ENCODE measurements around the gene MARS1.
"Not testable (repeated sequence)": the region's sequence is repeated elsewhere in the genome, so short reads cannot be mapped to it uniquely, and the experiment has no call there.

MARS1 gene

DNA sequence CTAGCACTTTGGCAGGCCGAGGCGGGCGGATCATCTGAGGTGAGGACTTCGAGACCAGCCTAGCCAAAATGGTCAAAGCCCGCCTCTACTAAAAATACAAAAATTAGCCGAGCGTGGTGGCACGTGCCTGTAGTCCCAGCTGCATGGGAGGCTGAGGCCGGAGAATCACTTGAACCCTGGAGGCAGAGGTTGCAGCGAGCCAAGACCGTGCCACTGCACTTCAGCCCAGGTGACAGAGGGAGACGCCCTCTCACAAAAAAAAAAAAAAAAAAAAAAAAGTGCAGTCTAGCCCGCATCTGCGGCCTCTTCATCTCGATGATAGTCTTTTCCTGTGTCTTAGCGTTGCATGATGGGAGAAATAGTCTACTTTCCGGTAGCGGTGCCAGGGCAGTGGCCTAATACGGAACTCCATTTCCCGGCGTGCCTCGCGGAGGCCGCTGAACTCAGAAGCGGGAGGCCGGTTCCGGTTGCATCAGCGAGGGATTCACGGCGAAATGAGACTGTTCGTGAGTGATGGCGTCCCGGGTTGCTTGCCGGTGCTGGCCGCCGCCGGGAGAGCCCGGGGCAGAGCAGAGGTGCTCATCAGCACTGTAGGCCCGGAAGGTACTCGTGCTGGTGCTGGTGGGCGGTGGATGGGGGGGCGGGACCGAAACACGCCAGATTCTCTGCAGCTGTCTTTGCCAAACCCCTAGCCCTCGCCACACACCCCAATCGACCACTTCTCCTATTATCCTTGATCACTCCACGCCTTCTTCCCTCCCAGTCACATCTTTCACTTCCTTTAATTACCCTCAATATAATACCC lies at the start of gene MARS1:
TSS of gene MARS1 (plus strand) at position 472 of the 805 bp plus-strand sequence. CDS start at position 495, 23 bp downstream.
- DNase-seq (ENCODE audit: low read depth in 2 of 2), result peak; percentile 79 to 85

DNA sequence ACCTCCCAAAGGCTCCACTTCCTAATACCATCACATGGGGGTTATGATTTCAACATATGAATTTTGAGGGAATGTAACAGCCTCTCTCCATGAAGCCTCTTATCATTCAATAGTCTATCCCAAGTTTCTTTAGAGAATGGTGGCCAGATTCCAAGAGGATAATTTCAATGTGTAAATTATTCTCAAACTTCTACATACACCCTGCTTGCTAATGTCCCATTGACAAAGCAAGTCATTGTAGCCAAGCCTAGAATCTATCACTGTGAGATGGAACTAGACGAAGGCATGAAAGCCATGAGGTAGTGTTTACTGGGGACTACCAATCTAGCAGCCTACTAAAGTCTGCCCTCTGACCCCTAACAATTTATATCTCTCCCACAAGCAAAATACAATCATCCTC lies 49.5 kb upstream of the MARS1 start:
- no peak for DNase-seq (ENCODE audit: low read depth in 2 of 2)

DNA sequence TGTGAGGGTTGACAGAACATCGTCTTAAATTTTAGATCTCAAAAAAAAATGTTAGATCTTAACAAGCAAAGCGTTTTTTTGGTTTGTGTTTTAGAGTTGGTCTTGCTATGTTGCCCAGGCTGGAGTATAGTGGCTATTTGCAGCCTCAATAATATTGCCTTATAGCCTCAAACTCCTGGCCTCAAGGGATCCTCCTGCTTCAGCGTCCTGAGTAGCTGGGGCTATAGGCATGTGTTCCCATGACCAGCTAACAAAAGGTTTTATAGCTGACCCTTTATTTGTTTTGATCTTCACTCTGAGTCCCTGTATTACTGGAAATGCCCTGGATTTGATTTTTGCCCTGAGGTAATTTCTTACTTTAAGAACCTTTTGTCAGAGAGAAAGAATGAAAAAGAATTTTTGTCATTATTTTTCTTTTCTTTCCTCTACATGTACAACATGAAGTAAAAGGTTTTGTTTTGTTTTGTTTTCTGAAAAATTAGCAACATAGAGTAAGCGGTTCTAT lies 48.1 kb upstream of the MARS1 start:
- no peak for DNase-seq (ENCODE audit: low read depth in 2 of 2)

GRCh38 chr12:57441393-57441792 lies 46.5 kb upstream of the MARS1 start:
- not testable (repeated sequence) for DNase-seq (ENCODE audit: low read depth in 2 of 2)

GRCh38 chr12:57441846-57442427 lies 45.9 kb upstream of the MARS1 start:
- DNase-seq (ENCODE audit: low read depth in 2 of 2), result no peak

GRCh38 chr12:57444337-57444736 lies 43.5 kb upstream of the MARS1 start:
- DNase-seq (ENCODE audit: low read depth in 2 of 2), result not testable (repeated sequence)

DNA sequence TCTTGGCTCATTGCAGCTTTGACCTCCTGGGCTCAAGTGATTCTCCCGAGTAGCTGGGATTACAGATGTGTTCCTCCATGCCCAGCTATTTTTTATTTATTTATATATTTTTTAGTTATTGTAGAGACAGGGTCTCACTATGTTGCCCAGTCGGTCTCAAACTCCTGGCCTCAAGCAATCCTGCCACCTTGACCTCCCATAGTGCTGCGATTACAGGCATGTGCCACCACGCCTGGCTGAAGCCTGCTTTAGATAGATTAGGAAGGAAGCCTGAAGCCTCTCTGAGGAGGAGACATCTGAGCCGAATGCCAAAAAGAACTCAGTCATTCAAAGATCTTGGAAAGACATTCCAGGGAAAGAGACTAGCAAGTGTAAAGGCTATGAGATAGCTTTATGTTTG lies 43.1 kb upstream of the MARS1 start:
- no peak for DNase-seq (ENCODE audit: low read depth in 2 of 2)

DNA sequence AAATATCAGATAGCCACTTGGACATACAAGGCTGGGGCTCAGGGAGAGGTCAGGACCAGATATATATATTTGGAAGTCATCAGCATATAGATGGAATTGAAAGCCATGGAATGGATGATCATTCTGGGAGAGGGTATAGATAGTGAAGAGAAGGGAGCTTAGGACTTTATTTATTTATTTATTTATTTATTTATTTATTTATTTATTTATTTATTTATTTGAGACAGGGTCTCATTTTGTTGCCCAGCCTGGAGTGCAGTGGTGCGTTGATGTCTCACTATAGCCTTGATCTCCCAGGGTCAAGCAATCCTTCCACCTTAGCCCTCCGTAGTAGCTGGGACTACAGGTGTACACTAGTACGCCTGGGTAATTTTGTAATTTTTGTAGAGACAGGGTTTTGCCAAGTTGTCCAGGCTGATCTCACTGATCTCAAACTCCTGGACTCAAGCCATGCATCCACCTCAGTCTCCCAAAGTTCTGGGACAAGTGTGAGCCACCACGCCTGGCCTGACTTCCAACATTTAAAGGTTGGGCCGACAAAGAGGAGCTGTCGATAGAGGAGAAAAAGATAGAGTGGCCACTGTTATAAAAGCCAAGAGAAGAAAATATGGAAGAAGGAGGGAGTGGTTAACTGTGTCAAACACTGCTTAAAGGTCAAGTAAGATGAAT lies 41.4 kb upstream of the MARS1 start:
- no peak for DNase-seq (ENCODE audit: low read depth in 2 of 2)

DNA sequence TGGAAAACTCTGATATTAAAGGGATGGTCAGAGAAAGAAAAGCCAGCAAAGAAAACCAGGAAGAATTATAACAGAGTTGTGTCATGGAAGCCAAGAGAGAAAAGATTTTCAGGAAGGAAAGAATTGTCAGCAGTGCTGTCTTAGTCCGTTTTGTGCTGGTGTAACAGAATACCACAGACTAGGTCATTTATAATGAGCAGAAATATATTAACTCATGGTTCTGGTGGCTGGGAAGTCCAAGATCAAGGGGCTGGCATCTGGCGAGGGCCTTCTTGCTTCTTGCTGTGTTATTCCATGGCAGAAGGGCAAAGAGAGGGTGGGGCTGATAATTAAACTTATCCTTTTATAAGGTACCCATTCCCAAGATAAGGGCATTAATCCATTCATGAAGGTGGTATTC lies 39.2 kb upstream of the MARS1 start:
- no peak for DNase-seq (ENCODE audit: low read depth in 2 of 2)

DNA sequence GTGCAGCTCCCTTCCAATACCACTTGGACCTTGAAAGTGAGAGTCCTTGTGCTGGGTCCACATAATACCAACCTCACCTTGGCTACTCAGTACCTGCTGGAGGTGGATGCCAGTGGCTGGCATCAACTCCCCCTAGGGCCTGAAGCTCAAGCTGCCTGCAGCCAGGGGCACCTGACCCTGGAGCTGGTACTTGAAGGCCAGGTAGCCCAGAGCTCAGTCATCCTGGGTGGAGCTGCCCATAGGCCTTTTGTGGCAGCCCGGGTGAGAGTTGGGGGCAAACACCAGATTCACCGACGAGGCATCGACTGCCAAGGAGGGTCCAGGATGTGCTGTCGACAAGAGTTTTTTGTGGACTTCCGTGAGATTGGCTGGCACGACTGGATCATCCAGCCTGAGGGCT lies 38.5 kb upstream of the MARS1 start:
- no peak for DNase-seq (ENCODE audit: low read depth in 2 of 2)

DNA sequence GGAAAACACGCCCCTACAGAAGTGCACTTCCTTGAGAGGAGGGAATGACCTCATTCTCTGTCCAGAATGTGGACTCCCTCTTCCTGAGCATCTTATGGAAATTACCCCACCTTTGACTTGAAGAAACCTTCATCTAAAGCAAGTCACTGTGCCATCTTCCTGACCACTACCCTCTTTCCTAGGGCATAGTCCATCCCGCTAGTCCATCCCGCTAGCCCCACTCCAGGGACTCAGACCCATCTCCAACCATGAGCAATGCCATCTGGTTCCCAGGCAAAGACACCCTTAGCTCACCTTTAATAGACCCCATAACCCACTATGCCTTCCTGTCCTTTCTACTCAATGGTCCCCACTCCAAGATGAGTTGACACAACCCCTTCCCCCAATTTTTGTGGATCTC lies 37.8 kb upstream of the MARS1 start:
- no peak for DNase-seq (ENCODE audit: low read depth in 2 of 2)

- DNase-seq (ENCODE audit: low read depth in 2 of 2), result no peak
Measured at GRCh38 chr12:57451233-57451778, 36.6 kb upstream of the MARS1 start.

GRCh38 chr12:57452181-57452936 lies 35.5 kb upstream of the MARS1 start:
- no peak for DNase-seq (ENCODE audit: low read depth in 2 of 2)

DNA sequence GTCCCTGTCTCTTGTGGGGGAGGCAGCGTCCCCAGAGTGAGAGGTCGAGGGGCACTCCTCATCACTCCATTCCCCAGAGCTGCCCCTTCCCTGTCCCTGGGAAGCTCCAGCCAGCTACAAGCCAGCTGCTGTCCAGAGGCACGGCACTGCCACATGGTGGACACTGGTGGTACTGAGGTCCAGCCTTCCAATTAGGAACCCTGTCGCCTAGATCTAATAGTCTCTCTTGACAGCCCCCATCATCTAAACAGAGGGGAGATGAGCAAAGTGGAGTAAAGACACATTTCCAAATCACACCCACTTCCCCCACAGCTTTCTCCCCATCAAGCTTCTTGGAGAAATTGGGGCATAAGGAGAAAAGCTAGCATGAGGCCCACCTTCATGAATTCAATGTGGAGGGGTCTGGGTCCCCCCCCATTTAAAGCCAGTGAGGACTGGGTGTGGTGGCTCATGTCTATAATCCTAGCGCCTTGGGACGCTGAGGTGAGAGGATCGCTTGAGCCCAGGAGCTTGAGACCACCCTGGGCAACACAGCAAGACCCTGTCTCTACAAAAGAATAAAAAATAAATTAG lies 34.8 kb upstream of the MARS1 start:
- DNase-seq (ENCODE audit: low read depth in 2 of 2), result no peak

- no peak for DNase-seq (ENCODE audit: low read depth in 2 of 2)
Measured at GRCh38 chr12:57454213-57454565, 33.7 kb upstream of the MARS1 start.

- DNase-seq (ENCODE audit: low read depth in 2 of 2), result no peak
Measured at GRCh38 chr12:57454566-57455373, 33.1 kb upstream of the MARS1 start, which contains the start of gene INHBE. INHBE (plus strand) TSS chr12:57455307; CDS start chr12:57455537, 230 bp downstream.

- DNase-seq (ENCODE audit: low read depth in 2 of 2), result no peak
Measured at GRCh38 chr12:57455374-57456144, 32.3 kb upstream of the MARS1 start.

GRCh38 chr12:57456145-57456700 lies 31.6 kb upstream of the MARS1 start:
- no peak for DNase-seq (ENCODE audit: low read depth in 2 of 2)

DNA sequence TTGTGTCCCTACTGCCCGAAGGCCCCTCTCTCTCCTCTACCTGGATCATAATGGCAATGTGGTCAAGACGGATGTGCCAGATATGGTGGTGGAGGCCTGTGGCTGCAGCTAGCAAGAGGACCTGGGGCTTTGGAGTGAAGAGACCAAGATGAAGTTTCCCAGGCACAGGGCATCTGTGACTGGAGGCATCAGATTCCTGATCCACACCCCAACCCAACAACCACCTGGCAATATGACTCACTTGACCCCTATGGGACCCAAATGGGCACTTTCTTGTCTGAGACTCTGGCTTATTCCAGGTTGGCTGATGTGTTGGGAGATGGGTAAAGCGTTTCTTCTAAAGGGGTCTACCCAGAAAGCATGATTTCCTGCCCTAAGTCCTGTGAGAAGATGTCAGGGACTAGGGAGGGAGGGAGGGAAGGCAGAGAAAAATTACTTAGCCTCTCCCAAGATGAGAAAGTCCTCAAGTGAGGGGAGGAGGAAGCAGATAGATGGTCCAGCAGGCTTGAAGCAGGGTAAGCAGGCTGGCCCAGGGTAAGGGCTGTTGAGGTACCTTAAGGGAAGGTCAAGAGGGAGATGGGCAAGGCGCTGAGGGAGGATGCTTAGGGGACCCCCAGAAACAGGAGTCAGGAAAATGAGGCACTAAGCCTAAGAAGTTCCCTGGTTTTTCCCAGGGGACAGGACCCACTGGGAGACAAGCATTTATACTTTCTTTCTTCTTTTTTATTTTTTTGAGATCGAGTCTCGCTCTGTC lies 31.0 kb upstream of the MARS1 start:
- DNase-seq (ENCODE audit: low read depth in 2 of 2), result no peak
